ENCODE data around the gene MAML3. TPM values are rescaled to one million over a fixed set of nuclear protein-coding genes. Genes with fewer than 3 reads are reported as not detected.
A peak's percentile ranks its signal among the peaks of the same experiment; 100 is the strongest.

MAML3 gene
- total and polyA plus RNA-seq, 12 donors = 1.1 to 4.6 (median 2.6) TPM

DNA sequence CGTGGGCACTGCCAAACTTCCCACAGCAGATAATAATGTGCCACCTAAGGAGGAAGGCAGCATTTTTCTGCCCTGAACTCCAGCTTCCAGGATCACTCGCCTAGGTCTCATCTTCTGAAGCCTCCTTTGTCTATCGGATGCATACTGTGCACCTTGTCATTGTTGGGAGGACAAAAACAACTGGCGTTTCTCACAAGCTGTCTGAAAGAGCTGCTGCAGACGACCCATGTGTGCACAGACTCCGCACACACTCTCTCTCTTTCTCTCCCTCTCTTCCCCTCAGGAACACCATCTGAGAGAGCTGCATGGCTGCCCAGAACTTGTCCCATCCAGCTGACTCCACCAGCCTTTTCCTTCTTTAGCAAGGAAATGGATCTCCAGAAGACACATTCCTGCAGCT lies 83.0 kb downstream of the MAML3 start:
- H3K9me3 ChIP-seq = no peaks in the 10 kb centered on the region
- no peaks in the 10 kb centered on the region for H3K36me3 ChIP-seq
- TF ChIP-seq, protein P1, sequence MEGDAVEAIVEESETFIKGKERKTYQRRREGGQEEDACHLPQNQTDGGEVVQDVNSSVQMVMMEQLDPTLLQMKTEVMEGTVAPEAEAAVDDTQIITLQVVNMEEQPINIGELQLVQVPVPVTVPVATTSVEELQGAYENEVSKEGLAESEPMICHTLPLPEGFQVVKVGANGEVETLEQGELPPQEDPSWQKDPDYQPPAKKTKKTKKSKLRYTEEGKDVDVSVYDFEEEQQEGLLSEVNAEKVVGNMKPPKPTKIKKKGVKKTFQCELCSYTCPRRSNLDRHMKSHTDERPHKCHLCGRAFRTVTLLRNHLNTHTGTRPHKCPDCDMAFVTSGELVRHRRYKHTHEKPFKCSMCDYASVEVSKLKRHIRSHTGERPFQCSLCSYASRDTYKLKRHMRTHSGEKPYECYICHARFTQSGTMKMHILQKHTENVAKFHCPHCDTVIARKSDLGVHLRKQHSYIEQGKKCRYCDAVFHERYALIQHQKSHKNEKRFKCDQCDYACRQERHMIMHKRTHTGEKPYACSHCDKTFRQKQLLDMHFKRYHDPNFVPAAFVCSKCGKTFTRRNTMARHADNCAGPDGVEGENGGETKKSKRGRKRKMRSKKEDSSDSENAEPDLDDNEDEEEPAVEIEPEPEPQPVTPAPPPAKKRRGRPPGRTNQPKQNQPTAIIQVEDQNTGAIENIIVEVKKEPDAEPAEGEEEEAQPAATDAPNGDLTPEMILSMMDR (IDR thresholded peaks at IDR 0.05) = no peak
- DNase-seq = no peak
- no peaks in the 10 kb centered on the region for H3K27me3 ChIP-seq
- peak in 5 of 8 donors; percentile 13 to 54 (median 47) for ATAC-seq
- peak overlapping the region in 6 of 10 donors; percentile 32 to 64 (median 50) for H3K27ac ChIP-seq
- intact Hi-C loops (cut with DNase I) = no loop called here
- peaks cover 0 to 42% (median 14%) of the 10 kb centered on the region in 9 donors for H3K4me1 ChIP-seq
- WGBS, 2 donors = 83 to 84% methylated on average over 6 of the region's 6 CpGs
- no peak overlapping the region for H3K4me3 ChIP-seq

DNA sequence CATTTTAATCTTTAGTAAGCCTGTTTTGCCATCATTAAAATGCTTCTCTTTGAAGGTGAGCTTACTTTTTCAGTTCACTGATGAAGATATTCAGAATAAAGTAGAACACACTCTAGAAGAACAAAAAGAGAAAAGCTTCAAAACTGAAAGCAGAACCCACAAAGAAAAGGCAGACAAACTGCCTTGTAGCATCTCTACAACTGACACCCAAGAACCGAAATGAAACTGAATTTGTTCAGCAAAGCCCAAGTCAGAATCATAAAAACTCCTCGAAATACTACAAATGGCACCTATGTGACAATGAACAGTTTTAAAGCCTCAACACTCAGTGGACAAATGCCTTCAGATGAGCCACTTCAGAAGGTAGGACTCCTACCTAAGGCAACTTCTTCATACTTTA lies 83.6 kb downstream of the MAML3 start:
- intact Hi-C loops (cut with DNase I) = no loop called here
- WGBS, 2 donors = 88 to 95% methylated on average over 2 of the region's 2 CpGs
- Histone ChIP-seq H3K27ac (peak overlapping the region in 4 of 10 donors; percentile 32 to 62 (median 48)), H3K9me3 (no peaks in the 10 kb centered on the region), H3K4me1 (peaks cover 0 to 42% (median 14%) of the 10 kb centered on the region in 9 donors), H3K27me3 (no peaks in the 10 kb centered on the region), H3K36me3 (no peaks in the 10 kb centered on the region), H3K4me3 (no peak overlapping the region)
- ATAC-seq (no peak), DNase-seq (no peak)
- TF ChIP-seq, protein P1 (IDR thresholded peaks at IDR 0.05) = no peak

DNA sequence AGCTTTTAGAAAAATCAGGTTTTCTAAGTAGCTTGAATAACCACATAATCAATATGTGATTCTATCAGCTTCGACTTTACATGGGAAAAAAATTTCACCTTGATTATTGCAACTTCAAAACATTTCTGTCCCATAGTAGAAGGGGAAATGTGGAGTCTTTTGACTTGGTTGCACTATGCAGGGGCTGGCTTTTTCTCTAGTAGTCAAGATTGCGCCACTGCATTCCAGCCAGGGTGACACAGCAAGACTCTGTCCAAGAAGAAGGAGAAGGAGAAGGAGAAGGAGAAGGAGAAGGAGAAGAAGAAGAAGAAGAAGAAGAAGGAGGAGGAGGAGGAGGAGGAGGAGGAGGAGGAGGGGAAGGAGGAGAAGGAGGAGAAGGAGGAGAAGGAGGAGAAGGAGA lies 84.9 kb downstream of the MAML3 start:
- ATAC-seq (peak in 3 of 8 donors; percentile 45 to 69 (median 47)), DNase-seq (peak in 1 of 2 donors; percentile 15)
- intact Hi-C loops (cut with DNase I) = no loop called here
- TF ChIP-seq, protein P1 (IDR thresholded peaks at IDR 0.05) = no peak
- WGBS, 2 donors = 94 to 96% methylated on average over 2 of the region's 2 CpGs
- Histone ChIP-seq H3K36me3 (no peaks in the 10 kb centered on the region), H3K27me3 (no peaks in the 10 kb centered on the region), H3K4me1 (peaks cover 0 to 42% (median 14%) of the 10 kb centered on the region in 9 donors), H3K9me3 (no peaks in the 10 kb centered on the region), H3K27ac (peak overlapping the region in 1 of 10 donors; percentile 12), H3K4me3 (no peak overlapping the region)

DNA sequence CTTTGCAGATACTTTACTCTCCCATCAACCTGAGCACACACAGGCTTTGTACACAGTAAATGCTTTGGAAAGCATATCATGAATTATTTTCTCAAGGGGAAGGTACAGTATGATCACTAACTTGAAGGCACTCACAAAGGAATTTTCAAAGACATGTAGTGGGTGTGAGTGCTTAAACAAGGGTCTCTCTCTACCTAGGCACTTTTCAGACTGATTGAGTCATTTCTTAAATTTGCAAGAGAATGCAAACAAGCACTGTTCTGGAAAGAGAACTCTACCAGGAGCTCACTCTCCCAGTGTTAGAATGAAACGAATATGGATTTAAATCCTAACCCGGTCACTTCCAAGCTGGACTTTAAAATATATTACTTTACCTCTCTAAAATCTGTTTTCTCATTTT lies 85.7 kb downstream of the MAML3 start:
- intact Hi-C loops (cut with DNase I) = no loop called here
- no peak overlapping the region for H3K4me3 ChIP-seq
- DNase-seq (no peak), ATAC-seq (no peak)
- no peaks in the 10 kb centered on the region for H3K9me3 ChIP-seq
- no peak overlapping the region for H3K27ac ChIP-seq
- no peaks in the 10 kb centered on the region for H3K36me3 ChIP-seq
- H3K4me1 ChIP-seq = peaks cover 0 to 42% (median 14%) of the 10 kb centered on the region in 9 donors
- H3K27me3 ChIP-seq = no peaks in the 10 kb centered on the region
- TF ChIP-seq, protein P1 (IDR thresholded peaks at IDR 0.05) = no peak
- WGBS, 2 donors = 94 to 97% methylated on average over 2 of the region's 2 CpGs

Measured in heart right ventricle (tissue), 16 donors.